HepG2 (cell line): ENCODE results near the gene OR2B2. TPM values are rescaled to one million over a fixed set of nuclear protein-coding genes. Genes with fewer than 3 reads are reported as not detected.

ENCODE experiments used
- ARID5B ChIP-seq: IDR thresholded peaks from 2 replicates; pipeline ENCODE4 v1.4.0; 2020; ENCODE audit warnings: mild to moderate bottlenecking, missing genetic modification reagents
- CBX1 ChIP-seq: IDR thresholded peaks from one replicate; pipeline ENCODE4 v1.6.1; 2016; ENCODE audit warnings: antibody characterized with exemption, low read depth
- CCDC6 ChIP-seq: sonication (generic); formaldehyde crosslinking; IDR thresholded peaks from 2 replicates; pipeline ENCODE4 v1.8.1; 2022; ENCODE audit warnings: mild to moderate bottlenecking, missing genetic modification reagents, moderate library complexity
- HDAC6 ChIP-seq: fragments of 200-600 bp; sonication (generic); IDR thresholded peaks from 2 replicates; pipeline ENCODE4 v1.7.0; 2017; ENCODE audit warnings: mild to moderate bottlenecking, antibody characterized with exemption, low read length, low read depth
- RBM39 ChIP-seq: fragments of 200-400 bp; formaldehyde crosslinking; IDR thresholded peaks from one replicate; pipeline ENCODE4 v1.6.1; 2018; ENCODE audit warnings: antibody characterized with exemption, mild to moderate bottlenecking, low read depth, low read length; ENCODE audit not compliant: poor library complexity, severe bottlenecking
- REL ChIP-seq: sonication (generic); formaldehyde crosslinking; conservative IDR thresholded peaks from 2 replicates; pipeline ENCODE4 v1.8.0; 2022; ENCODE audit warnings: mild to moderate bottlenecking, missing genetic modification reagents, moderate library complexity
- SMARCE1 ChIP-seq: fragments of 450-650 bp; IDR thresholded peaks from 2 replicates; pipeline ENCODE4 v1.6.1; 2017; ENCODE audit warnings: borderline replicate concordance
- SUZ12 ChIP-seq: fragments of 150-350 bp; IDR thresholded peaks from 2 replicates; pipeline ENCODE4 v1.6.1; 2014; ENCODE audit warnings: low read depth, low read length
- THYN1 ChIP-seq: sonication (generic); formaldehyde crosslinking; IDR thresholded peaks from 2 replicates; pipeline ENCODE4 v1.8.1; 2023; ENCODE audit warnings: low read depth, mild to moderate bottlenecking, moderate library complexity, missing genetic modification reagents, borderline replicate concordance
- TSC22D2 ChIP-seq: sonication (generic); formaldehyde crosslinking; IDR thresholded peaks from 2 replicates; pipeline ENCODE4 v1.5.1; 2020; ENCODE audit warnings: missing genetic modification reagents, mild to moderate bottlenecking, borderline replicate concordance
- ZMAT5 ChIP-seq: sonication (generic); formaldehyde crosslinking; IDR thresholded peaks from 2 replicates; pipeline ENCODE4 v1.5.0; 2020; ENCODE audit warnings: mild to moderate bottlenecking, low read depth, missing genetic modification reagents, borderline replicate concordance
- ZNF275 ChIP-seq: sonication (generic); formaldehyde crosslinking; IDR thresholded peaks from 2 replicates; pipeline ENCODE4 v1.8.0; 2022; ENCODE audit warnings: missing genetic modification reagents, mild to moderate bottlenecking, inconsistent platforms, borderline replicate concordance
- ZNF30 ChIP-seq: sonication (generic); formaldehyde crosslinking; IDR thresholded peaks from 2 replicates; pipeline ENCODE4 v1.5.0; 2020; ENCODE audit warnings: mild to moderate bottlenecking, missing genetic modification reagents
- ZNF329 ChIP-seq: sonication (generic); formaldehyde crosslinking; IDR thresholded peaks from 2 replicates; pipeline ENCODE4 v1.9.0; 2021; ENCODE audit warnings: low read depth, mild to moderate bottlenecking, missing genetic modification reagents
- ZNF44 ChIP-seq: sonication (generic); formaldehyde crosslinking; IDR thresholded peaks from 2 replicates; pipeline ENCODE4 v1.5.1; 2020; ENCODE audit warnings: mild to moderate bottlenecking, missing genetic modification reagents
- polyA plus RNA-seq, 8 experiments: library from polyadenylated mRNA; depleted of rRNA in 3 of 8; stranded (reverse) in 7 of 8; unstranded in 1 of 8; fragments of >200 nt; fragmentation: Illumina TruSeq in 4 of 8; extraction: Trizol in 4 of 8; gene quantifications; 2 replicates each; pipeline versions ENCODE4 v1.2.1 to v1.2.3, GENCODE V29; 2011 to 2016; ENCODE audit warnings: low read depth in 4 of 8, missing spikeins in 1 of 8, mixed read lengths in 1 of 8; ENCODE audit not compliant: insufficient read depth in 1 of 8
- total RNA-seq, 5 experiments: library from RNA; depleted of rRNA; stranded (reverse); fragments of >200 nt; fragmentation: Illumina TruSeq; extraction: Trizol; gene quantifications; 2 replicates each; pipeline ENCODE4 v1.2.3, GENCODE V29; 2016; ENCODE audit warnings: low read depth in 1 of 5
- TF ChIP-seq, protein P1 (sequence below): sonication (generic); formaldehyde crosslinking; IDR thresholded peaks from 2 replicates; pipeline ENCODE4 v1.4.0; 2020; ENCODE audit warnings: mild to moderate bottlenecking, missing genetic modification reagents
- TF ChIP-seq, protein P2 (sequence below): sonication (generic); formaldehyde crosslinking; IDR thresholded peaks from 2 replicates; pipeline ENCODE4 v1.4.0; 2020; ENCODE audit warnings: missing genetic modification reagents, borderline replicate concordance
- TF ChIP-seq, protein P3 (sequence below): sonication (generic); formaldehyde crosslinking; IDR thresholded peaks from 2 replicates; pipeline ENCODE4 v1.5.0; 2020; ENCODE audit warnings: missing genetic modification reagents

Gene OR2B2
- total and polyA plus RNA-seq, 2 of the 13 experiments (the other 11 are each of a cell fraction or from before 2014, with no cell fraction given): not detected

DNA sequence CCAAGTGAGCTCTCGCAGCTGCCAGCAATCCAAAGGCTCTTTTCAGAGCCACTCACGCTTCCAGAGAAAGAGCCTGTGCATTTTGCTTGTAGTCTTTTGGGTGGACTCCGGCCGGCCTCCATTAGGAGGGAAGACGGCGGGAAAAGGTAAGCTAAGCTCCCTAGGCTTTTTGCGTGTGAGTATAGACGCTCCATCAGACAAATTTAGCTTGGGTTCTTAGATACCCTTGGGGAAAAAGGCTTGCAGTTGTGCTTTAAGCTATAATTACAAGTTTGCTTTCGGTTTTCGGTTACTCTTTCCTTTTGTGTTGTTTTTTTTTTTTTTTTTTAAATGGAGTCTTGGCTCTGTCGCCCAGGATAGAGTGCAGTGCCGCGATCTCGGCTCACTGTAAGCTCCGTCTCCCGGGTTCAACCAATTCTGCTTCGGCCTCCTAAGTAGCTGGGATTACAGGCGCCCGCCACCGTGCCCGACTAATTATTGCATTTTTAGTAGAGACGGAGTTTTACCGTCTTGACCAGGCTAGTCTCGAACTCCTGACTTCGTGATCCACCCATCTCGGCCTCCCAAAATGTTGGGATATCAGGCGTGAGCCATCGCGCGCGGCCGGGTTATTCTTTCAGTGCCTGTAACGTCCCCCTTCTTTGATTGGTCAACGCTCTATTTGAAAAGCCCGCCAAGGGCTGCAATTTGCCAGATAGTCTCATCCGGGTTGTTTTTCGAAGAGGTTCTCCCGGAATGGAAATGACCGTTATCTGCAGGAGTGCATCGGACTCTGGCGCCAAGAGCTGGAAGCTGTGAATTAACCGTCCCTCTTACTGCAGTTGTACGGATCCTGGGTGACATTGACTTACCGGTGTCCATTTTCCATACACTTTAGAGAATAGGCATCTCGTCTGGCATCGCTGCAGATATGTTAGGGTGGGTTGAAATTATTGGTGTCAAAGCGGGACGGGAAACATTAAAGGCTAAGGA lies 18.1 kb downstream of the OR2B2 start (continued):
- TF ChIP-seq ZNF275 (CRISPR knock-in tag) (no peak), TSC22D2 (0 out of 2 replicates have a peak, but pooled peaks have one; percentile 65), HDAC6 (no peak), CBX1 (no peak), ZNF44 (no peak), ZNF329 (CRISPR knock-in tag) (no peak), REL (CRISPR knock-in tag) (no peak; the same call in 1 of the 2 replicates), ARID5B (CRISPR knock-in tag) (peak; percentile 57; the same call in 1 of the 2 replicates), SUZ12 (no peak), THYN1 (CRISPR knock-in tag) (no peak), ZNF30 (no peak), ZMAT5 (no peak), CCDC6 (CRISPR knock-in tag) (peak; percentile 45; the same call in 1 of the 2 replicates), SMARCE1 (no peak), RBM39 (no peak)
- TF ChIP-seq, protein P1, sequence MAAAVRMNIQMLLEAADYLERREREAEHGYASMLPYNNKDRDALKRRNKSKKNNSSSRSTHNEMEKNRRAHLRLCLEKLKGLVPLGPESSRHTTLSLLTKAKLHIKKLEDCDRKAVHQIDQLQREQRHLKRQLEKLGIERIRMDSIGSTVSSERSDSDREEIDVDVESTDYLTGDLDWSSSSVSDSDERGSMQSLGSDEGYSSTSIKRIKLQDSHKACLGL (CRISPR knock-in tag): no peak
- TF ChIP-seq, protein P2, sequence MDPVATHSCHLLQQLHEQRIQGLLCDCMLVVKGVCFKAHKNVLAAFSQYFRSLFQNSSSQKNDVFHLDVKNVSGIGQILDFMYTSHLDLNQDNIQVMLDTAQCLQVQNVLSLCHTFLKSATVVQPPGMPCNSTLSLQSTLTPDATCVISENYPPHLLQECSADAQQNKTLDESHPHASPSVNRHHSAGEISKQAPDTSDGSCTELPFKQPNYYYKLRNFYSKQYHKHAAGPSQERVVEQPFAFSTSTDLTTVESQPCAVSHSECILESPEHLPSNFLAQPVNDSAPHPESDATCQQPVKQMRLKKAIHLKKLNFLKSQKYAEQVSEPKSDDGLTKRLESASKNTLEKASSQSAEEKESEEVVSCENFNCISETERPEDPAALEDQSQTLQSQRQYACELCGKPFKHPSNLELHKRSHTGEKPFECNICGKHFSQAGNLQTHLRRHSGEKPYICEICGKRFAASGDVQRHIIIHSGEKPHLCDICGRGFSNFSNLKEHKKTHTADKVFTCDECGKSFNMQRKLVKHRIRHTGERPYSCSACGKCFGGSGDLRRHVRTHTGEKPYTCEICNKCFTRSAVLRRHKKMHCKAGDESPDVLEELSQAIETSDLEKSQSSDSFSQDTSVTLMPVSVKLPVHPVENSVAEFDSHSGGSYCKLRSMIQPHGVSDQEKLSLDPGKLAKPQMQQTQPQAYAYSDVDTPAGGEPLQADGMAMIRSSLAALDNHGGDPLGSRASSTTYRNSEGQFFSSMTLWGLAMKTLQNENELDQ: peak; percentile 90; the same call in 1 of the 2 replicates
- TF ChIP-seq, protein P3, sequence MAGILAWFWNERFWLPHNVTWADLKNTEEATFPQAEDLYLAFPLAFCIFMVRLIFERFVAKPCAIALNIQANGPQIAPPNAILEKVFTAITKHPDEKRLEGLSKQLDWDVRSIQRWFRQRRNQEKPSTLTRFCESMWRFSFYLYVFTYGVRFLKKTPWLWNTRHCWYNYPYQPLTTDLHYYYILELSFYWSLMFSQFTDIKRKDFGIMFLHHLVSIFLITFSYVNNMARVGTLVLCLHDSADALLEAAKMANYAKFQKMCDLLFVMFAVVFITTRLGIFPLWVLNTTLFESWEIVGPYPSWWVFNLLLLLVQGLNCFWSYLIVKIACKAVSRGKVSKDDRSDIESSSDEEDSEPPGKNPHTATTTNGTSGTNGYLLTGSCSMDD (CRISPR knock-in tag): no peak
